SK-N-SH (cell line): ENCODE data around the gene CREB5. TPM values are rescaled to one million over a fixed set of nuclear protein-coding genes. Genes with fewer than 3 reads are reported as not detected.

ENCODE experiments used
- CTCF ChIA-PET: fragments of 300-600, 350-600 bp; formaldehyde crosslinking; extraction: SDS; loops from one replicate; lab custom pipeline; 2021; lab: Yijun Ruan, JAX
- POLR2A ChIA-PET: fragments of 350-600 bp; sonication (Branson Sonifier 250); formaldehyde crosslinking; extraction: SDS; loops from one replicate; lab custom pipeline; 2020; ENCODE audit warnings: antibody characterized with exemption, inconsistent platforms; lab: Yijun Ruan, JAX
- DNase-seq: peaks from one replicate; pipeline ENCODE4 v3.0.0; 2012
- H2AFZ ChIP-seq: fragments of 200-600 bp; sonication (generic); 2 replicates; pipeline ENCODE4 v1.8.1; 2016; ENCODE audit warnings: antibody characterized with exemption, mild to moderate bottlenecking, low read depth
- H3F3A ChIP-seq: fragments of 200-600 bp; sonication (generic); replicated peaks from 2 replicates; pipeline ENCODE3; 2016; ENCODE audit warnings: antibody characterized with exemption, mild to moderate bottlenecking; ENCODE audit not compliant: insufficient read depth
- H3K27ac ChIP-seq, 2 experiments: fragments of 200-500 bp in 1 of 2; fragments of 200-600 bp in 1 of 2; sonication (Bioruptor generic) in 1 of 2; sonication (generic), shearing (Covaris generic) in 1 of 2; 2 replicates each; pipeline versions ENCODE4 v1.5.1 to v1.6.1; 2014 to 2016; ENCODE audit warnings: low read depth in 2 of 2, inconsistent platforms in 1 of 2, low read length in 1 of 2, mild to moderate bottlenecking in 1 of 2, mixed read lengths in 1 of 2
- H3K27me3 ChIP-seq: fragments of 200-600 bp; sonication (generic), shearing (Covaris generic); 2 replicates; pipeline ENCODE4 v1.6.1; 2016; ENCODE audit warnings: mixed run types; ENCODE audit not compliant: insufficient read depth
- H3K36me3 ChIP-seq, 2 experiments: fragments of 200-500 bp in 1 of 2; fragments of 200-600 bp in 1 of 2; sonication (Bioruptor generic) in 1 of 2; sonication (generic) in 1 of 2; replicated peaks in 1 of 2; 2 replicates each; pipeline versions ENCODE3 to v1.5.1; 2014 to 2016; ENCODE audit warnings: low read length in 1 of 2, mild to moderate bottlenecking in 1 of 2; ENCODE audit not compliant: insufficient read depth in 2 of 2, control insufficient read depth in 1 of 2
- H3K4me1 ChIP-seq, 2 experiments: fragments of 200-500 bp in 1 of 2; fragments of 200-600 bp in 1 of 2; sonication (Bioruptor generic) in 1 of 2; sonication (generic), shearing (Covaris generic) in 1 of 2; 2 replicates each; pipeline versions ENCODE4 v1.5.1 to v1.6.1; 2014 to 2016; ENCODE audit warnings: low read depth in 1 of 2, low read length in 1 of 2, mixed run types in 1 of 2; ENCODE audit not compliant: insufficient read depth in 2 of 2, control insufficient read depth in 1 of 2
- H3K4me2 ChIP-seq: fragments of 200-600 bp; sonication (generic), shearing (Covaris generic); 2 replicates; pipeline ENCODE4 v1.6.1; 2017; ENCODE audit warnings: mixed run types
- H3K4me3 ChIP-seq, 2 experiments: fragments of 200-500 bp in 1 of 2; fragments of 200-600 bp in 1 of 2; sonication (Bioruptor generic) in 1 of 2; sonication (generic), shearing (Covaris generic) in 1 of 2; 2 replicates each; pipeline versions ENCODE4 v1.5.1 to v1.8.1; 2014 to 2016; ENCODE audit warnings: low read depth in 2 of 2, inconsistent platforms in 1 of 2, low read length in 1 of 2, mild to moderate bottlenecking in 1 of 2, mixed read lengths in 1 of 2, moderate library complexity in 1 of 2
- H3K79me2 ChIP-seq: fragments of 200-600 bp; sonication (generic); 2 replicates; pipeline ENCODE4 v1.8.1; 2017; ENCODE audit warnings: mild to moderate bottlenecking; ENCODE audit not compliant: insufficient read depth
- H3K9ac ChIP-seq: fragments of 200-600 bp; sonication (generic); 2 replicates; pipeline ENCODE4 v1.6.1; 2017; ENCODE audit warnings: mixed run types
- H3K9me2 ChIP-seq: fragments of 200-600 bp; sonication (generic); 2 replicates; pipeline ENCODE4 v1.6.1; 2017; ENCODE audit warnings: mixed run types
- H3K9me3 ChIP-seq: fragments of 200-600 bp; sonication (generic); 2 replicates; pipeline ENCODE4 v1.6.1; 2017; ENCODE audit warnings: mixed run types, mild to moderate bottlenecking, moderate library complexity
- H4K20me1 ChIP-seq: fragments of 200-600 bp; sonication (generic); 2 replicates; pipeline ENCODE4 v1.6.1; 2017; ENCODE audit warnings: mild to moderate bottlenecking, mixed run types; ENCODE audit not compliant: insufficient read depth
- CHD2 ChIP-seq: fragments of 150-350 bp; IDR thresholded peaks from 2 replicates; pipeline ENCODE4 v1.6.1; 2018; ENCODE audit warnings: low read length; ENCODE audit not compliant: partially characterized antibody
- CTCF ChIP-seq: fragments of 200-600 bp; sonication (generic); IDR thresholded peaks from 2 replicates; pipeline ENCODE4 v1.6.1; 2017; ENCODE audit warnings: antibody characterized with exemption, mild to moderate bottlenecking, moderate library complexity
- EP300 ChIP-seq, 2 experiments: IDR thresholded peaks; 2 replicates each; pipeline versions ENCODE4 v1.4.0 to v1.6.1; 2012; ENCODE audit warnings: borderline replicate concordance in 1 of 2, low read depth in 1 of 2, low read length in 1 of 2
- FOXM1 ChIP-seq: IDR thresholded peaks from 2 replicates; pipeline ENCODE4 v1.4.0; 2012; ENCODE audit warnings: low read depth, mild to moderate bottlenecking
- JUND ChIP-seq: IDR thresholded peaks from 2 replicates; pipeline ENCODE4 v1.4.0; 2012
- MEF2A ChIP-seq: IDR thresholded peaks from 2 replicates; pipeline ENCODE4 v1.4.0; 2012; ENCODE audit warnings: low read depth, borderline replicate concordance
- NFIC ChIP-seq: IDR thresholded peaks from 2 replicates; pipeline ENCODE4 v1.4.0; 2012; ENCODE audit warnings: borderline replicate concordance
- PBX3 ChIP-seq: IDR thresholded peaks from 2 replicates; pipeline ENCODE4; 2012
- RCOR1 ChIP-seq: fragments of 150-350 bp; IDR thresholded peaks from 2 replicates; pipeline ENCODE4 v1.6.1; 2017; ENCODE audit warnings: antibody characterized with exemption, low read length
- RFX5 ChIP-seq: IDR thresholded peaks from 2 replicates; pipeline ENCODE4 v1.6.1; 2012; ENCODE audit warnings: mild to moderate bottlenecking, improper control_type of control experiment, low read length
- RXRA ChIP-seq: IDR thresholded peaks from 2 replicates; pipeline ENCODE4 v1.4.0; 2012; ENCODE audit warnings: low read depth, mild to moderate bottlenecking, borderline replicate concordance
- SMC3 ChIP-seq: IDR thresholded peaks from 2 replicates; pipeline ENCODE4 v1.6.1; 2012; ENCODE audit warnings: low read depth, low read length, improper control_type of control experiment
- YY1 ChIP-seq: IDR thresholded peaks from 2 replicates; pipeline ENCODE4 v1.4.0; 2012; ENCODE audit warnings: low read depth, mild to moderate bottlenecking
- ZBTB33 ChIP-seq: IDR thresholded peaks from 2 replicates; pipeline ENCODE4 v1.4.0; 2012; ENCODE audit warnings: low read depth, borderline replicate concordance
- WGBS: methylation state at CpG from one replicate; pipeline ENCODE4 v1.1.6; 2017; ENCODE audit warnings: low lambda C conversion rate; 5-methylcytosine and 5-hydroxymethylcytosine counted together
- polyA plus RNA-seq, 3 experiments: library from polyadenylated mRNA; depleted of rRNA; stranded (reverse); fragments of >200 nt; gene quantifications; 2 replicates each; pipeline ENCODE4 v1.2.3, GENCODE V29; 2012

Gene CREB5
- polyA plus RNA-seq, 1 of the 3 experiments (the other 2 are of a cell fraction) = 19.3 TPM

- no peak overlapping the region for H3K27ac ChIP-seq
- H3K9me2 ChIP-seq = no peaks in the 10 kb centered on the region
- no peaks in the 10 kb centered on the region for H4K20me1 ChIP-seq
- POLR2A ChIA-PET = no interaction called here
- 29% methylated on average over 3 of the region's 3 CpGs for WGBS
- H2AFZ ChIP-seq = no peak overlapping the region
- no peak for DNase-seq
- no peaks in the 10 kb centered on the region; a peak in 1 of 4 replicates for H3K4me1 ChIP-seq
- TF ChIP-seq JUND (no peak), EP300 (IDR thresholded peaks at IDR 0.05; ENCODE audit: borderline replicate concordance in 1 of 2, low read depth in 1 of 2, low read length in 1 of 2) (no peak), FOXM1 (no peak), CHD2 (no peak), NFIC (no peak), ZBTB33 (no peak), SMC3 (no peak), RCOR1 (no peak), RXRA (no peak)
- TF ChIP-seq, all 33 proteins: peak for 0
- H3K4me3 ChIP-seq = no peak overlapping the region
- peaks cover 11% of the 10 kb centered on the region; the same call in 1 of the 2 replicates for H3K27me3 ChIP-seq
- 0 out of 2 replicates have a peak, but pooled peaks cover 3% of the 10 kb centered on the region for H3K9me3 ChIP-seq
- H3K79me2 ChIP-seq = no peaks in the 10 kb centered on the region
- H3K4me2 ChIP-seq = no peak overlapping the region
- H3K36me3 ChIP-seq = no peaks in the 10 kb centered on the region
- CTCF ChIA-PET = interaction anchor here (0.7 kb wide), 1 partner anchor 96 kb away, joined by 3 read pairs; no protein-coding TSS in a partner anchor
- no peaks in the 10 kb centered on the region for H3F3A ChIP-seq
- H3K9ac ChIP-seq = no peak overlapping the region
Observed at GRCh38 chr7:28395404-28395803, 16.9 kb upstream of the CREB5 start.

GRCh38 chr7:28395831-28396230 lies 16.5 kb upstream of the CREB5 start:
- no peaks in the 10 kb centered on the region for H3F3A ChIP-seq
- H3K9me3 ChIP-seq = 0 out of 2 replicates have a peak, but pooled peaks cover 3% of the 10 kb centered on the region
- H4K20me1 ChIP-seq = no peaks in the 10 kb centered on the region
- H3K27me3 ChIP-seq = peaks cover 11% of the 10 kb centered on the region; the same call in 1 of the 2 replicates
- DNase-seq = no peak
- no peak overlapping the region for H3K4me3 ChIP-seq
- no peaks in the 10 kb centered on the region for H3K9me2 ChIP-seq
- ChIA-PET POLR2A (no interaction called here), CTCF (interaction anchor here (0.7 to 1.5 kb wide), 2 partner anchors 12 to 97 kb away, joined by 3 read pairs; no protein-coding TSS in a partner anchor)
- H3K36me3 ChIP-seq = no peaks in the 10 kb centered on the region
- H3K79me2 ChIP-seq = no peaks in the 10 kb centered on the region
- 51% methylated on average over 2 of the region's 2 CpGs for WGBS
- no peaks in the 10 kb centered on the region for H3K4me1 ChIP-seq
- H3K4me2 ChIP-seq = no peak overlapping the region
- H3K9ac ChIP-seq = no peak overlapping the region
- no peak overlapping the region for H3K27ac ChIP-seq
- no peak for TF ChIP-seq CHD2
- no peak for TF ChIP-seq RFX5
- H2AFZ ChIP-seq = no peak overlapping the region

GRCh38 chr7:28397141-28397540 lies 15.2 kb upstream of the CREB5 start:
- no peaks in the 10 kb centered on the region for H4K20me1 ChIP-seq
- H3F3A ChIP-seq = no peaks in the 10 kb centered on the region
- H2AFZ ChIP-seq = no peak overlapping the region
- H3K27me3 ChIP-seq = peaks cover 11% of the 10 kb centered on the region; the same call in 1 of the 2 replicates
- H3K27ac ChIP-seq = no peak overlapping the region
- no peak overlapping the region for H3K4me2 ChIP-seq
- WGBS = 53% methylated on average over 2 of the region's 2 CpGs
- no peak overlapping the region for H3K9ac ChIP-seq
- CTCF ChIA-PET = interaction anchor here (0.8 to 1.5 kb wide), 2 partner anchors 9 to 11 kb away, joined by 3 read pairs; no protein-coding TSS in a partner anchor
- H3K9me2 ChIP-seq = no peaks in the 10 kb centered on the region
- POLR2A ChIA-PET = no interaction called here
- H3K36me3 ChIP-seq = no peaks in the 10 kb centered on the region
- DNase-seq = no peak
- 0 out of 2 replicates have a peak, but pooled peaks cover 3% of the 10 kb centered on the region for H3K9me3 ChIP-seq
- no peak overlapping the region for H3K4me3 ChIP-seq
- H3K4me1 ChIP-seq = no peaks in the 10 kb centered on the region
- no peaks in the 10 kb centered on the region for H3K79me2 ChIP-seq
- no peak for TF ChIP-seq PBX3
- TF ChIP-seq CTCF = no peak
- TF ChIP-seq RFX5 = no peak
- TF ChIP-seq MEF2A = no peak
- TF ChIP-seq YY1 = no peak
